GM21529 (cell line): ENCODE results near the gene AMBP.

Source experiments
- ATAC-seq: cut with Tn5 transposase; IDR thresholded peaks from one replicate; pipeline ENCODE4 v1.9.1; 2021; ENCODE audit not compliant: unreplicated experiment

The AMBP gene

GRCh38 chr9:114078021-114078780 is at the start of gene AMBP:
Gene AMBP, minus strand, starts transcription at chr9:114078300. Its CDS starts 91 bp downstream, at chr9:114078209.
- no peak for ATAC-seq

- no peak for ATAC-seq
These were observed 48.4 kb upstream of the AMBP start for GRCh38 chr9:114126247-114127060.

GRCh38 chr9:114125476-114126013 is 47.4 kb upstream of the AMBP start:
- no peak for ATAC-seq

GRCh38 chr9:114124666-114125475 is 46.8 kb upstream of the AMBP start:
- no peak for ATAC-seq

- no peak for ATAC-seq
These were observed 46.0 kb upstream of the AMBP start for GRCh38 chr9:114124138-114124537.

- ATAC-seq: no peak
These were observed 45.2 kb upstream of the AMBP start for GRCh38 chr9:114123031-114123977.

- ATAC-seq: no peak
These were observed 44.3 kb upstream of the AMBP start for GRCh38 chr9:114122136-114123027.

- ATAC-seq: no peak
These were observed 43.4 kb upstream of the AMBP start for GRCh38 chr9:114121227-114122135.

GRCh38 chr9:114120192-114121014 is 42.3 kb upstream of the AMBP start:
- ATAC-seq: no peak

- no peak for ATAC-seq
These were observed 41.4 kb upstream of the AMBP start for GRCh38 chr9:114119242-114120191.

- ATAC-seq: no peak
These were observed 40.1 kb upstream of the AMBP start for GRCh38 chr9:114117996-114118830.

GRCh38 chr9:114117614-114117995 is 39.5 kb upstream of the AMBP start:
- ATAC-seq: no peak

- ATAC-seq: no peak
These were observed 38.1 kb upstream of the AMBP start for GRCh38 chr9:114116126-114116747.

GRCh38 chr9:114115654-114116125 is 37.6 kb upstream of the AMBP start:
- ATAC-seq: no peak

GRCh38 chr9:114114364-114114763 is 36.3 kb upstream of the AMBP start:
- ATAC-seq: no peak
